A673 (cell line): ENCODE measurements around the gene STK11. TPM values are rescaled to one million over a fixed set of nuclear protein-coding genes. Genes with fewer than 3 reads are reported as not detected.

ENCODE experiments used
- BruUV-seq: library from RNA; stranded (reverse); fragments of 400-500 nt; replicated peaks from 2 replicates; lab custom pipeline; 2021; lab: Mats Ljungman, UMichigan
- CTCF ChIA-PET: fragments of 300-600 bp; sonication (Branson Sonifier 250); formaldehyde crosslinking; loops from one replicate; lab custom pipeline; 2022; ENCODE audit warnings: antibody characterized with exemption; lab: Charles Lee
- POLR2A ChIA-PET: fragments of 300-600 bp; sonication (Branson Sonifier 250); formaldehyde crosslinking; loops from one replicate; lab custom pipeline; 2022; ENCODE audit warnings: antibody characterized with exemption; ENCODE audit not compliant: low non-redundant PET; lab: Charles Lee
- DNase-seq: peaks from one replicate; pipeline ENCODE4 v3.0.0-alpha.2; 2015; ENCODE audit warnings: low spot score
- H3K27ac ChIP-seq: fragments of 200-600 bp; sonication (generic); 2 replicates; pipeline ENCODE4 v1.5.1; 2016; ENCODE audit warnings: mixed run types, low read depth, mild to moderate bottlenecking, mixed read lengths, antibody characterized with exemption, low read length; ENCODE audit not compliant: poor library complexity, severe bottlenecking
- H3K27me3 ChIP-seq: fragments of 200-600 bp; sonication (generic); replicated peaks from 2 replicates; pipeline ENCODE4 v1.6.1; 2017; ENCODE audit warnings: mixed run types, low read depth, mild to moderate bottlenecking, mixed read lengths, antibody characterized with exemption, low read length; ENCODE audit not compliant: insufficient read depth, poor library complexity
- H3K36me3 ChIP-seq: fragments of 200-600 bp; sonication (generic); 2 replicates; pipeline ENCODE4 v1.6.1; 2016; ENCODE audit warnings: mixed run types, mild to moderate bottlenecking, mixed read lengths, antibody characterized with exemption, low read length; ENCODE audit not compliant: insufficient read depth, poor library complexity, severe bottlenecking
- H3K4me1 ChIP-seq: fragments of 200-600 bp; sonication (generic); 2 replicates; pipeline ENCODE4 v1.6.1; 2017; ENCODE audit warnings: mixed run types, mild to moderate bottlenecking, mixed read lengths, antibody characterized with exemption, low read length; ENCODE audit not compliant: insufficient read depth, poor library complexity, severe bottlenecking
- H3K4me3 ChIP-seq: fragments of 200-600 bp; sonication (generic); 2 replicates; pipeline ENCODE4 v1.5.1; 2016; ENCODE audit warnings: low read depth, mixed run types, mild to moderate bottlenecking, mixed read lengths, low read length; ENCODE audit not compliant: poor library complexity, severe bottlenecking
- H3K9me3 ChIP-seq: fragments of 200-600 bp; sonication (generic); 2 replicates; pipeline ENCODE4 v1.6.1; 2016; ENCODE audit warnings: mixed run types, low read depth, mild to moderate bottlenecking, mixed read lengths, antibody characterized with exemption, low read length; ENCODE audit not compliant: poor library complexity, severe bottlenecking
- CTCF ChIP-seq: fragments of 300-800, 200-600 bp; sonication (generic); conservative IDR thresholded peaks from 2 replicates; pipeline ENCODE4 v1.5.1; 2017; ENCODE audit warnings: low read depth, mild to moderate bottlenecking, antibody characterized with exemption, low read length, moderate library complexity, mixed read lengths
- EZH2 ChIP-seq: fragments of 200-600 bp; sonication (generic); IDR thresholded peaks from 2 replicates; pipeline ENCODE4 v1.6.1; 2017; ENCODE audit warnings: borderline replicate concordance, low read depth, mild to moderate bottlenecking, mixed read lengths, antibody characterized with exemption, low read length; ENCODE audit not compliant: poor library complexity, severe bottlenecking
- intact Hi-C: fragments of 100-400 bp; cut with micrococcal nuclease; formaldehyde crosslinking; loops from one replicate; pipeline ENCODE4 v1.10.0; 2022; ENCODE audit not compliant: unreplicated experiment
- total RNA-seq: library from RNA; stranded (reverse); gene quantifications from 2 replicates; pipeline ENCODE4 v1.2.3, GENCODE V29; 2021

STK11 gene
- total RNA-seq, 1 experiment from 2014 or later = 64.9 TPM

GRCh38 chr19:1266129-1266915 lies 60.7 kb downstream of the STK11 start:
- CTCF ChIA-PET = interaction anchor here (0.6 to 3.7 kb wide), 9 partner anchors 9 to 603 kb away, joined by 3 to 149 read pairs (median 4); partner anchors contain the start of genes ATP5F1D and FAM174C
- peak overlapping the region; percentile 80 for H3K27ac ChIP-seq
- H3K36me3 ChIP-seq = peaks cover 13% of the 10 kb centered on the region
- TF ChIP-seq CTCF (no peak), EZH2 (no peak)
- intact Hi-C loops = loop anchor here (2.0 to 5.0 kb wide), 2 partner anchors 18 to 591 kb away; partner anchors contain the start of gene MIDN
- POLR2A ChIA-PET = interaction anchor here (0.5 to 1.0 kb wide), 3 partner anchors 8 to 275 kb away, joined by 3 to 12 read pairs (median 10); no protein-coding TSS in a partner anchor
- H3K9me3 ChIP-seq = no peaks in the 10 kb centered on the region
- H3K4me3 ChIP-seq = peak overlapping the region; percentile 51
- BruUV-seq = no TSS peak
- peaks cover 70% of the 10 kb centered on the region for H3K4me1 ChIP-seq
- DNase-seq = peak; percentile 84
- no peaks in the 10 kb centered on the region for H3K27me3 ChIP-seq

GRCh38 chr19:1266916-1267476 lies 61.4 kb downstream of the STK11 start:
- DNase-seq = no peak
- Histone ChIP-seq H3K36me3 (peaks cover 19% of the 10 kb centered on the region), H3K4me1 (peaks cover 75% of the 10 kb centered on the region), H3K27me3 (no peaks in the 10 kb centered on the region), H3K27ac (peak overlapping the region; percentile 80), H3K9me3 (no peaks in the 10 kb centered on the region), H3K4me3 (peak overlapping the region; percentile 51)
- ChIA-PET CTCF (interaction anchor here (0.6 to 3.7 kb wide), 9 partner anchors 8 to 603 kb away, joined by 3 to 149 read pairs (median 4); partner anchors contain the start of genes ATP5F1D and FAM174C), POLR2A (interaction anchor here (0.5 to 1.0 kb wide), 2 partner anchors 23 to 276 kb away, joined by 3 to 12 read pairs; no protein-coding TSS in a partner anchor)
- TF ChIP-seq EZH2 = no peak
- peak; percentile 84 for TF ChIP-seq CTCF
- BruUV-seq = no TSS peak
- intact Hi-C loops = loop anchor here (2.0 to 5.0 kb wide), 2 partner anchors 18 to 590 kb away; partner anchors contain the start of gene MIDN

DNA sequence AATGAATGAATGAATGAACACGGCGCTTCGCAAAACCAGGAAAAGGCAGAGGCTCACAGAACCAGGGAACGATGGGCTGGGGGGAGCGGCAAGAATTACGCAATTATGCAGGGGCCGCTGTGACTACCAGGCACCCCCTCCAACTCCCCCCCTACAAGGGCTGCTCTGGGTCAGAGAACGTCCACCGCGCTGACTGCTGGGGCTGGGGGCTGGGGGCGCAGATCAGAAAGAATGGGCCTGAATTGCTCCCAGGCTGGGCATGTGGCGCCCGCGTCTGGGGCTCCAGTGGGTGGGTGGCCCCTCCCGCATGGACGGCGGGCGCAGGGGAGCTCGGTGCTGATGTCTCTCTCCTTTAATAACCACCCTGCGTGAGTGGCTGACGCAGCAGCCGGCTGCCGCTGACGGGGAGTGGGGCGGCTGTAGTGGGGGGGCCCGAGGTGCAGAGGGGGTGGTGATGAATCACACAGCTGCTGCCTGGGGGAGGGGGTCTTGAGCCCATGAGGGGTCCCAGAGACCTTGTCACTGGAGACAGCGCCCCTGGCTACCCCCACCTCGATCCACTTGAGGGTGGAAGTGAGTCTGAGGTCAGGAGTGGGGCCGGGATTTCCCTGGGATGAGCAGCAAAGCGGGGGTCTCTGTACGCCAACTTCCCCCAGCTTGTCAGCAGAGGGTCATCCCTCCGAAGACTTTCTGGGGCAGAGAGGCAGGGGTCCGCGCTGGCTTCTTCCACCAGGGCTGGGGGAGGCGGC lies 62.1 kb downstream of the STK11 start:
- CTCF ChIA-PET = interaction anchor here (2.1 to 3.7 kb wide), 2 partner anchors 15 to 24 kb away, joined by 8 to 149 read pairs; no protein-coding TSS in a partner anchor

More for the DNA sequence above, 62.1 kb downstream of the STK11 start:
- Histone ChIP-seq H3K4me3 (peak overlapping the region; percentile 51), H3K27me3 (no peaks in the 10 kb centered on the region), H3K9me3 (no peaks in the 10 kb centered on the region), H3K36me3 (peaks cover 26% of the 10 kb centered on the region), H3K27ac (peak overlapping the region; percentile 94), H3K4me1 (peaks cover 75% of the 10 kb centered on the region)
- no peak for TF ChIP-seq EZH2
- intact Hi-C loops = loop anchor here (2.0 to 5.0 kb wide), 2 partner anchors 19 to 590 kb away; partner anchors contain the start of gene MIDN
- no peak for DNase-seq
- POLR2A ChIA-PET = no interaction called here
- BruUV-seq = no TSS peak
